Retinal pigment epithelial cell (primary cell): ENCODE measurements around the gene CRNN.

ENCODE experiments used
- DNase-seq: peaks from one replicate; pipeline ENCODE4 v3.0.0-alpha.2; 2010; ENCODE audit warnings: low read depth
- H3K4me3 ChIP-seq: 2 replicates; pipeline ENCODE4 v1.5.1; 2011; ENCODE audit warnings: mild to moderate bottlenecking, low read length, control low read depth, moderate library complexity
- TF ChIP-seq, protein P1 (sequence below): conservative IDR thresholded peaks from 2 replicates; pipeline ENCODE4 v1.5.1; 2011; ENCODE audit warnings: low read depth, low read length, control low read depth, inconsistent platforms

The CRNN gene

DNA sequence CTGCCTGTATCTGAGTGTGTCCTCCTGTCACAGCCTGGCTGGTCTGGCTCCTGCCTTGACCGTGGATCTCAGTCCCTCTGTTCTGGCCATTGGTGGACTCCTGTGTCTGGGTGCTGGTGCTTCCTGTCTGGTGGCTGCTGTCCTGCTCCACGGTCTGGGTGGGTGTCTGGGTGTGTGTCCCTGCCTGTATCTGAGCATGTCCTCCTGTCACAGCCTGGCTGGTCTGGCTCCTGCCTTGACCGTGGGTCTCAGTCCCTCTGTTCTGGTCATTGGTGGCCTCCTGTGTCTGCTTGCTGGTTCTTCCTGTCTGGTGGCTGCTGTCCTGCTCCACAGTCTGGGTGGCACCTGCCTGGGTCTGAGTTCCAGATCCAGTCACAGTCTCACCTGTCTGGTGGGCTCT is 4.0 kb downstream of the CRNN start:
- TF ChIP-seq, protein P1, sequence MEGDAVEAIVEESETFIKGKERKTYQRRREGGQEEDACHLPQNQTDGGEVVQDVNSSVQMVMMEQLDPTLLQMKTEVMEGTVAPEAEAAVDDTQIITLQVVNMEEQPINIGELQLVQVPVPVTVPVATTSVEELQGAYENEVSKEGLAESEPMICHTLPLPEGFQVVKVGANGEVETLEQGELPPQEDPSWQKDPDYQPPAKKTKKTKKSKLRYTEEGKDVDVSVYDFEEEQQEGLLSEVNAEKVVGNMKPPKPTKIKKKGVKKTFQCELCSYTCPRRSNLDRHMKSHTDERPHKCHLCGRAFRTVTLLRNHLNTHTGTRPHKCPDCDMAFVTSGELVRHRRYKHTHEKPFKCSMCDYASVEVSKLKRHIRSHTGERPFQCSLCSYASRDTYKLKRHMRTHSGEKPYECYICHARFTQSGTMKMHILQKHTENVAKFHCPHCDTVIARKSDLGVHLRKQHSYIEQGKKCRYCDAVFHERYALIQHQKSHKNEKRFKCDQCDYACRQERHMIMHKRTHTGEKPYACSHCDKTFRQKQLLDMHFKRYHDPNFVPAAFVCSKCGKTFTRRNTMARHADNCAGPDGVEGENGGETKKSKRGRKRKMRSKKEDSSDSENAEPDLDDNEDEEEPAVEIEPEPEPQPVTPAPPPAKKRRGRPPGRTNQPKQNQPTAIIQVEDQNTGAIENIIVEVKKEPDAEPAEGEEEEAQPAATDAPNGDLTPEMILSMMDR = no peak
- DNase-seq = no peak
- no peak overlapping the region for H3K4me3 ChIP-seq

DNA sequence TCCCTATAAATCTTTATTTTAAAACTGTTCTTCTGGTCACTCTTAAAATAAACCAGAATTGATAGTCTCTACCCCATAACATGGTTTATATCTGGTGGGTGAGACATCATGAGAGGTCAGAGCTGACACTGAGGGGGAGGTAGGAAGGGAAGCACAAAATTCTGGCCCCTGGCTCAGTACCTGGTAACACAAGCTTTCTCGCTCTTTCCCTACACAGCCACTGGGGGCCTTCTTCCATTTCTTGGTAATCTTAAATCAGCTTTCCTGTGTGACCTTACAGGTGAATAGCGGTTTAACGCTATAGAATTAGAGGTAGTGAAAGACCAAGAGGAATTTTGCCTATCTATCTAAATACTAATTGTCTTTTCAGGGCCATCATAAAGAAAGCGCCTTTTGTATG is 5.4 kb downstream of the CRNN start:
- TF ChIP-seq, protein P1 = no peak

DNA sequence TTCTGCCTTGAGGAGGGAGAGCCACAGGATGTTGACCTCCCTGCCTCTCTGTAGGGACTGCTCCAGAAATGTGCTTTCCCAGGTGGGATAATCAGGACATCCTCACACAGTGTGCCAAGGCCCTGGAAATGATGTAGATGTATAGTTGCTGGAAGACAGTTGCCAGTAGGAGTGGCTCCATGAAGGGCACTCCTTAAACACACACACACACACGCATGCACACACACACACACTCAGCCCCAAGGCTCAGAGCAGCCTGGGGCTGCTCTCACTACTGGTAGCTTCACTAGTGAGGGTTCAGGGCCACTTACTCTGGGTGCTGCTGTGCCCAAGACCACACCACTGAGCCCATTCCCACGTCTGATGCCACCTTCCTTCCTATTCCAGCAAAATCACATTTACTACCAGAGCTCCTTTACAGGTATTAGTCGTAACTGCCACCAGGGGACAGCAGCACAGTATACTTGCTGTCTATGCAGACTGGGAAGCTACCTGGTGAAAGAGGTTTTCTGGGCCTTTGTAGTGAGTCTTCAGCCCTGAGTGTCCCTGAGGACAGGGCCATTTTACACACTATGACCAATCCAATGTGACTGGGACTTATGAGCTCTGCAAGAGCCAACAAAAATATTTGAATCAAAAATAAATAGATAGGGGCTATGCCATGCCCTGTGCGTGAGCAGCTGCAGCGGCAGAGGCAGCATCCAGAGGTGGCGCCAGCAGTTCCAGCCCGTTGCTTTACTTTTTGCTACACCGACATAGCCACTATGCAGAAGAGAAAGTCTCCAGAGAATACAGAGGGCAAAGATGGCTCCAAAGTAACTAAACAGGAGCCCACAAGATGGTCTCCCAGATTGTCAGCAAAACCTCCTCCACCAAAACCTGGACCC is 15.0 kb downstream of the CRNN start:
- no peak overlapping the region for H3K4me3 ChIP-seq
- no peak for DNase-seq
- TF ChIP-seq, protein P1 = peak; percentile 59

More for the DNA sequence above, 5.4 kb downstream of the CRNN start:
- H3K4me3 ChIP-seq = no peak overlapping the region
- DNase-seq = no peak

DNA sequence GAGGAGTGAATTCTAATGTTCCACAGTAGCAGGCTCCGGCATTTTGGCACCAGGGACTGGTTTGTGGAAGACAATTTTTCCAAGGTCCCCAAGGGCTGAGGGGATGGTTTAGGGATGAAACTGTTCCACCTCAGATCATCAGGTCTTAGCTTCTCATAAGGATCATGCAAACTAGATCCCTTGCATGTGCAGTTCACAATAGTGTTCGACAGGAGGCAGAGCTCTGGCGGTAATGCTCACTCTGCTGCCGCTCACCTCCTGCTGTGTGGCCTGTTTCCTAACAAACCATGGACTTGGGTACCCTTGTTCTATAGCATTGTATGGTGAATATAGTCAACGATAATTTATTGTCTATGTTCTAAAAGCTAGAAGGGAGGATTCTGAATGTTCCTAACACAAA is 16.6 kb downstream of the CRNN start:
- no peak for DNase-seq
- H3K4me3 ChIP-seq = no peak overlapping the region
- TF ChIP-seq, protein P1 = peak; percentile 16

DNA sequence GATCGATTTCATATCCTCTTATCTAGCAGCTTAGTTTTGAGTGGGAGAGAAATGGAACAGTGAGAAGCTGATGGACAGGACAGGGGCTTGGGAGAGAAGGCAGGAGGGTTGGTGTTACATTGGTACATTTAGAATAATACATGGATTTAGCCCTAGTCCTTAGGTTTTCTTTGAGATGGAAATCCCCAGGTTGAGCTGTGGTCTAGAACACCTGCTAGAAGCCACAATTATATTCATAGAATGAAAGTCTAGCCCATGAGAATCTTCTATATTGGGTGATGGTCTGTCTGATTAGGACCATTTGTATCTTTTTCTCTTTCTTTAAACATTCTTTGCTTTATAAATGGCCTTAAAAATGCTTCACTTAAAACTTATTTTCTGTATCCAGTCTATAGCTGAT is 19.9 kb downstream of the CRNN start:
- no peak for DNase-seq
- TF ChIP-seq, protein P1 = no peak

DNA sequence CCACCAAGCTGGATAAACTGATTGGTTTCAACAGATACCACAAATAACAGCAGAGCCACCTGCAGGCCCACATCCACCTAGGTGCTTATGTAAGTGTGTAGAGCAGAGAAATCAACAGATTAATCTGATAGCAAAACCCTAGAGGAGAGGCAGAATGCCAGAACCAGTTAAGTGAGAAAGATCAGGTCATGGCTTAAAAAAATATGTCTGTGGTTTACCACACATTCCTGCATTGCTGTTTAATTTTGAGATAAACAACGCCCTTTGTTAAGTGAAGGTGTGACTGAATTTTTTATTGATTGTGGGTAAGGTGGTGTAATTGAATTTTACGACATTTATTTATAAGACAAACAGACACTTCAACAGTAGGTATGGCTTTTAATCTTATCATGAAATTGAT is 21.2 kb downstream of the CRNN start:
- peak; percentile 16 for DNase-seq

More for the DNA sequence above, 19.9 kb downstream of the CRNN start:
- no peak overlapping the region for H3K4me3 ChIP-seq

More for the DNA sequence above, 21.2 kb downstream of the CRNN start:
- no peak overlapping the region for H3K4me3 ChIP-seq
- TF ChIP-seq, protein P1 = no peak
